Esophagus squamous epithelium (tissue), 4 donors: ENCODE results near the gene A3GALT2.

Source experiments
- POLR2A ChIP-seq, 4 donors: fragments of 450-650 bp; IDR thresholded peaks; one replicate each; pipeline ENCODE4 v1.6.1; 2017; ENCODE audit warnings: antibody characterized with exemption in 4 of 4, mild to moderate bottlenecking in 4 of 4, moderate library complexity in 3 of 4
- TF ChIP-seq, protein P1 (sequence below), 6 experiments: fragments of 450-650 bp in 4 of 6; fragments of 200-600 bp in 2 of 6; sonication (generic) in 2 of 6; IDR thresholded peaks; one replicate each; pipeline ENCODE4 v1.5.1; 2016 to 2019; ENCODE audit warnings: antibody characterized with exemption in 6 of 6, mild to moderate bottlenecking in 4 of 6, moderate library complexity in 4 of 6

DNA sequence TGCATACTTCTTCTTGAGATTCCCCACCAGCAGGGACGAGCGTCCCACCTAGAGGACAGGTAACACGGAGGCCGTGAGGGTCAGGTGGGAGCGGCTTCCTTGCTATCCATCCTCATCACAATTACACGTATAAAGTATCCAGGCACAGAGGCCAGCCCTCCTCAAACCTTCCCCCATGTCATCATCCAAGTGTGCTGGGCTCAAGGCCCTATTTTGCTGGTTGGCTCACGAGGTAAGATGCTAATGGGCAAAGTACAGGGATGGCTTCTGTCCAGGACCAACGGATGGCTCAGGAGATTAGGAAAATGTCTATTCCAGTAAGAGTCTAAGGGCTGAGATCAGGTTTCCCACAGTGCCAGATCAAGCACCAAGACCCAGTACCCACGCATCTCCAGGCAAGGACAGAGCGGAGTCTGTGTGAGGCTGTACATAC is 11.5 kb upstream of the A3GALT2 start:
- TF ChIP-seq, protein P1, sequence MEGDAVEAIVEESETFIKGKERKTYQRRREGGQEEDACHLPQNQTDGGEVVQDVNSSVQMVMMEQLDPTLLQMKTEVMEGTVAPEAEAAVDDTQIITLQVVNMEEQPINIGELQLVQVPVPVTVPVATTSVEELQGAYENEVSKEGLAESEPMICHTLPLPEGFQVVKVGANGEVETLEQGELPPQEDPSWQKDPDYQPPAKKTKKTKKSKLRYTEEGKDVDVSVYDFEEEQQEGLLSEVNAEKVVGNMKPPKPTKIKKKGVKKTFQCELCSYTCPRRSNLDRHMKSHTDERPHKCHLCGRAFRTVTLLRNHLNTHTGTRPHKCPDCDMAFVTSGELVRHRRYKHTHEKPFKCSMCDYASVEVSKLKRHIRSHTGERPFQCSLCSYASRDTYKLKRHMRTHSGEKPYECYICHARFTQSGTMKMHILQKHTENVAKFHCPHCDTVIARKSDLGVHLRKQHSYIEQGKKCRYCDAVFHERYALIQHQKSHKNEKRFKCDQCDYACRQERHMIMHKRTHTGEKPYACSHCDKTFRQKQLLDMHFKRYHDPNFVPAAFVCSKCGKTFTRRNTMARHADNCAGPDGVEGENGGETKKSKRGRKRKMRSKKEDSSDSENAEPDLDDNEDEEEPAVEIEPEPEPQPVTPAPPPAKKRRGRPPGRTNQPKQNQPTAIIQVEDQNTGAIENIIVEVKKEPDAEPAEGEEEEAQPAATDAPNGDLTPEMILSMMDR (IDR thresholded peaks at IDR 0.05), result no peak
- TF ChIP-seq POLR2A (IDR thresholded peaks at IDR 0.05), result no peak
